PC-9 (cell line): Measurements from ENCODE around the gene MAN2A1. TPM values are rescaled to one million over a fixed set of nuclear protein-coding genes. Genes with fewer than 3 reads are reported as not detected.

Experiments used
- BruUV-seq: library from RNA; stranded (reverse); fragments of 400-500 nt; replicated peaks from 2 replicates; lab custom pipeline; 2021; lab: Mats Ljungman, UMichigan
- CTCF ChIA-PET: fragments of 300-600 bp; sonication (Branson Sonifier 250); formaldehyde crosslinking; loops from one replicate; lab custom pipeline; 2022; ENCODE audit warnings: antibody characterized with exemption; lab: Charles Lee
- POLR2A ChIA-PET: fragments of 300-600 bp; sonication (Branson Sonifier 250); formaldehyde crosslinking; loops from one replicate; lab custom pipeline; 2022; ENCODE audit warnings: antibody characterized with exemption; ENCODE audit not compliant: unreplicated experiment; lab: Charles Lee
- DNase-seq, 2 experiments: peaks; one replicate each; pipeline versions ENCODE4 v3.0.0 to v3.0.0-alpha.2; 2015 to 2022; ENCODE audit warnings: mixed read lengths in 1 of 2
- H2AFZ ChIP-seq: fragments of 200-600 bp; sonication (generic); 2 replicates; pipeline ENCODE4 v1.8.1; 2017; ENCODE audit warnings: antibody characterized with exemption
- H3F3A ChIP-seq: fragments of 200-600 bp; sonication (generic); 2 replicates; pipeline ENCODE4 v1.8.1; 2017; ENCODE audit warnings: antibody characterized with exemption, mild to moderate bottlenecking, low read depth; ENCODE audit not compliant: insufficient read depth
- H3K27ac ChIP-seq: fragments of 200-600 bp; sonication (generic); 2 replicates; pipeline ENCODE4 v1.6.1; 2016; ENCODE audit warnings: mixed run types
- H3K27me3 ChIP-seq: fragments of 200-600 bp; sonication (generic); 2 replicates; pipeline ENCODE4 v1.6.1; 2016; ENCODE audit warnings: low read depth, mixed run types; ENCODE audit not compliant: insufficient read depth
- H3K36me3 ChIP-seq: fragments of 200-600 bp; sonication (generic); 2 replicates; pipeline ENCODE4 v1.6.1; 2016; ENCODE audit warnings: low read depth, mixed run types
- H3K4me1 ChIP-seq: fragments of 200-600 bp; sonication (generic); replicated peaks from 2 replicates; pipeline ENCODE4 v1.6.1; 2016; ENCODE audit warnings: mixed run types; ENCODE audit not compliant: insufficient read depth
- H3K4me2 ChIP-seq: fragments of 200-600 bp; sonication (generic); 2 replicates; pipeline ENCODE4 v1.6.1; 2017; ENCODE audit warnings: mixed run types
- H3K4me3 ChIP-seq: fragments of 200-600 bp; sonication (generic); 2 replicates; pipeline ENCODE4 v1.6.1; 2016; ENCODE audit warnings: mixed run types
- H3K79me2 ChIP-seq: fragments of 200-600 bp; sonication (generic); 2 replicates; pipeline ENCODE4 v1.6.1; 2017; ENCODE audit warnings: low read depth, mixed run types
- H3K9me2 ChIP-seq: fragments of 200-600 bp; sonication (generic); 2 replicates; pipeline ENCODE4 v1.8.1; 2017; ENCODE audit warnings: mild to moderate bottlenecking; ENCODE audit not compliant: insufficient read depth
- H3K9me3 ChIP-seq: fragments of 200-600 bp; sonication (generic); 2 replicates; pipeline ENCODE4 v1.8.1; 2016; ENCODE audit warnings: low read depth; ENCODE audit not compliant: insufficient read depth
- H4K20me1 ChIP-seq: fragments of 200-600 bp; sonication (generic); 2 replicates; pipeline ENCODE4 v1.8.1; 2017; ENCODE audit not compliant: insufficient read depth
- CTCF ChIP-seq: fragments of 200-600 bp; sonication (generic); conservative IDR thresholded peaks from 2 replicates; pipeline ENCODE4 v1.6.1; 2017; ENCODE audit warnings: mixed run types, antibody characterized with exemption, mild to moderate bottlenecking, moderate library complexity
- EZH2 ChIP-seq: fragments of 200-600 bp; sonication (generic); IDR thresholded peaks from 2 replicates; pipeline ENCODE4 v1.8.0; 2017; ENCODE audit warnings: antibody characterized with exemption, low read depth
- intact Hi-C: fragments of 100-400 bp; cut with micrococcal nuclease; formaldehyde crosslinking; loops from one replicate; pipeline ENCODE4 v1.10.0; 2022; ENCODE audit not compliant: unreplicated experiment
- total RNA-seq: library from RNA; stranded (reverse); gene quantifications from 2 replicates; pipeline ENCODE4 v1.2.3, GENCODE V29; 2021

The MAN2A1 gene
- total RNA-seq, 1 experiment from 2014 or later, result 27.3 TPM

GRCh38 chr5:109907731-109908130 is 218.0 kb downstream of the MAN2A1 start:
- Histone ChIP-seq H3K4me1 (no peaks in the 10 kb centered on the region), H3F3A (no peaks in the 10 kb centered on the region), H3K27me3 (no peaks in the 10 kb centered on the region), H3K4me2 (no peak overlapping the region), H3K36me3 (no peaks in the 10 kb centered on the region), H3K9me2 (no peaks in the 10 kb centered on the region), H2AFZ (no peak overlapping the region), H3K9me3 (no peaks in the 10 kb centered on the region), H3K27ac (no peak overlapping the region), H3K79me2 (no peaks in the 10 kb centered on the region), H3K4me3 (no peak overlapping the region), H4K20me1 (no peaks in the 10 kb centered on the region)
- no TSS peak for BruUV-seq
- no peak for TF ChIP-seq EZH2
- no peak for TF ChIP-seq CTCF
- ChIA-PET POLR2A (interaction anchor here (0.6 kb wide), 1 partner anchor 35 kb away, joined by 3 read pairs; no protein-coding TSS in a partner anchor), CTCF (no interaction called here)
- intact Hi-C loops, result no loop called here
- DNase-seq, result no peak

- TF ChIP-seq CTCF, result no peak
- H3K4me2 ChIP-seq, result no peak overlapping the region
- POLR2A ChIA-PET, result interaction anchor here (0.6 kb wide), 1 partner anchor 36 kb away, joined by 3 read pairs; no protein-coding TSS in a partner anchor
- intact Hi-C loops, result no loop called here
- no peaks in the 10 kb centered on the region for H3K4me1 ChIP-seq
- no peak overlapping the region for H3K4me3 ChIP-seq
- no peaks in the 10 kb centered on the region for H3F3A ChIP-seq
- H4K20me1 ChIP-seq, result no peaks in the 10 kb centered on the region
- H3K27me3 ChIP-seq, result no peaks in the 10 kb centered on the region
- H3K36me3 ChIP-seq, result no peaks in the 10 kb centered on the region
- H3K79me2 ChIP-seq, result no peaks in the 10 kb centered on the region
- CTCF ChIA-PET, result no interaction called here
- no peak overlapping the region for H3K27ac ChIP-seq
- no peaks in the 10 kb centered on the region for H3K9me2 ChIP-seq
- no peak for DNase-seq
- no peaks in the 10 kb centered on the region for H3K9me3 ChIP-seq
- no TSS peak for BruUV-seq
- H2AFZ ChIP-seq, result no peak overlapping the region
Measured at GRCh38 chr5:109908366-109908765, 218.6 kb downstream of the MAN2A1 start.

GRCh38 chr5:109910874-109911273 is 221.1 kb downstream of the MAN2A1 start:
- H3K9me2 ChIP-seq, result no peaks in the 10 kb centered on the region
- intact Hi-C loops, result no loop called here
- no peaks in the 10 kb centered on the region for H3F3A ChIP-seq
- no peaks in the 10 kb centered on the region for H4K20me1 ChIP-seq
- TF ChIP-seq EZH2, result no peak
- TF ChIP-seq CTCF, result no peak
- no TSS peak for BruUV-seq
- H3K9me3 ChIP-seq, result no peaks in the 10 kb centered on the region
- no peak overlapping the region for H3K4me3 ChIP-seq
- no peaks in the 10 kb centered on the region for H3K27me3 ChIP-seq
- POLR2A ChIA-PET, result no interaction called here
- no peak overlapping the region for H3K4me2 ChIP-seq
- no peaks in the 10 kb centered on the region for H3K36me3 ChIP-seq
- no peak for DNase-seq
- H2AFZ ChIP-seq, result no peak overlapping the region
- H3K79me2 ChIP-seq, result no peaks in the 10 kb centered on the region
- H3K4me1 ChIP-seq, result no peaks in the 10 kb centered on the region
- CTCF ChIA-PET, result no interaction called here
- no peak overlapping the region for H3K27ac ChIP-seq
